Stomach (tissue), 9 donors: ENCODE results near the gene MCF2L2. TPM values are rescaled to one million over a fixed set of nuclear protein-coding genes. Genes with fewer than 3 reads are reported as not detected.
A peak's percentile ranks its signal among the peaks of the same experiment; 100 is the strongest.
"Not testable (repeated sequence)": the region's sequence is repeated elsewhere in the genome, so short reads cannot be mapped to it uniquely, and the experiment has no call there.

Experiments
- DNase-seq, 2 donors: peaks; one replicate each; pipeline versions ENCODE4 v3.0.0 to v3.0.0-alpha.2; 2013 to 2019
- H3K27ac ChIP-seq, 5 donors: fragments of 200-600 bp in 4 of 5; sonication (generic) in 4 of 5; one replicate each; pipeline ENCODE4 v1.5.1; 2013 to 2019; ENCODE audit warnings: mild to moderate bottlenecking in 1 of 5, moderate library complexity in 1 of 5
- H3K27me3 ChIP-seq, 3 donors: fragments of 200-600 bp; sonication (generic); one replicate each; pipeline ENCODE4 v1.5.1; 2017 to 2019; ENCODE audit warnings: mixed run types in 1 of 3
- H3K36me3 ChIP-seq, 4 donors: fragments of 200-600 bp; sonication (generic); 1 replicate in 3 of 4; 2 replicates in 1 of 4; pipeline ENCODE4 v1.5.1; 2016 to 2019
- H3K4me1 ChIP-seq, 4 donors: fragments of 200-600 bp; sonication (generic); one replicate each; pipeline ENCODE4 v1.5.1; 2016 to 2019
- H3K4me3 ChIP-seq, 4 donors: fragments of 200-600 bp; sonication (generic) in 3 of 4; one replicate each; pipeline ENCODE4 v1.5.1; 2016 to 2019; ENCODE audit warnings: mild to moderate bottlenecking in 1 of 4
- H3K9me3 ChIP-seq, 4 donors: fragments of 200-600 bp; sonication (generic); one replicate each; pipeline ENCODE4 v1.5.1; 2016 to 2019
- CTCF ChIP-seq, 7 experiments: fragments of 450-650 bp in 4 of 7; fragments of 200-600 bp in 3 of 7; sonication (generic) in 3 of 7; IDR thresholded peaks; one replicate each; pipeline ENCODE4 v1.5.1; 2016 to 2019; ENCODE audit warnings: antibody characterized with exemption in 7 of 7, control low read depth in 2 of 7, mild to moderate bottlenecking in 1 of 7
- EP300 ChIP-seq: sonication (generic); formaldehyde crosslinking; IDR thresholded peaks from one replicate; pipeline ENCODE4 v1.6.1; 2017; ENCODE audit warnings: antibody characterized with exemption
- POLR2A ChIP-seq, 4 donors: fragments of 450-650 bp; IDR thresholded peaks; one replicate each; pipeline ENCODE4 v1.6.1; 2016; ENCODE audit warnings: antibody characterized with exemption in 4 of 4, control low read depth in 2 of 4, mild to moderate bottlenecking in 1 of 4, moderate library complexity in 1 of 4
- POLR2AphosphoS5 ChIP-seq, 3 donors: sonication (generic); formaldehyde crosslinking; IDR thresholded peaks; one replicate each; pipeline ENCODE4 v1.6.1; 2016; ENCODE audit warnings: antibody characterized with exemption in 3 of 3
- WGBS, 5 donors: extraction: QIAGEN DNeasy Blood & Tissue Kit in 3 of 5; methylation state at CpG; one replicate each; pipeline versions ENCODE4 v1.1.5 to v1.1.7; 2013 to 2018; 5-methylcytosine and 5-hydroxymethylcytosine counted together
- intact Hi-C: fragments of 100-400 bp; cut with DNase I; formaldehyde crosslinking; loops from one replicate; pipeline ENCODE4 v1.15.1; 2023; ENCODE audit warnings: low total_unique reads
- polyA plus RNA-seq, 3 donors: library from polyadenylated mRNA; stranded (reverse); fragments of 200-250 nt; gene quantifications; one replicate each; pipeline ENCODE4 v1.2.3, GENCODE V29; 2013
- total RNA-seq, 5 donors: library from RNA; depleted of rRNA; stranded (reverse); fragments of >200 nt; gene quantifications; one replicate each; pipeline versions ENCODE4 v1.1.0 to v1.2.3, GENCODE V29; 2014 to 2016
- donor health status: healthy with polysubstance abuse.
- donor health status: Bipolar disorder and iron deficiency.
- donor health status: healthy.

The MCF2L2 gene
- total and polyA plus RNA-seq, 8 donors, result 0.05 to 2.0 (median 0.22) TPM; not detected in 2

GRCh38 chr3:183375337-183375736 lies 53.1 kb downstream of the MCF2L2 start:
- peak overlapping the region in 1 of 5 donors; percentile 18 for H3K27ac ChIP-seq
- H3K36me3 ChIP-seq, result no peaks in the 10 kb centered on the region
- peaks cover 0 to 36% (median 2%) of the 10 kb centered on the region in 4 donors for H3K4me1 ChIP-seq
- intact Hi-C loops, result no loop called here
- no peaks in the 10 kb centered on the region for H3K27me3 ChIP-seq
- WGBS, 5 donors, result 26 to 54% (median 34%) methylated on average over 6 of the region's 6 CpGs
- TF ChIP-seq POLR2A (IDR thresholded peaks at IDR 0.05) (no peak), CTCF (IDR thresholded peaks at IDR 0.05) (no peak)
- no peaks in the 10 kb centered on the region for H3K9me3 ChIP-seq
- peak in 1 of 2 donors; percentile 6 for DNase-seq
- no peak overlapping the region for H3K4me3 ChIP-seq

- DNase-seq, result no peak
- Histone ChIP-seq H3K4me3 (no peak overlapping the region), H3K36me3 (no peaks in the 10 kb centered on the region), H3K27me3 (no peaks in the 10 kb centered on the region), H3K4me1 (peaks cover 0 to 30% (median 2%) of the 10 kb centered on the region in 4 donors), H3K27ac (no peak overlapping the region), H3K9me3 (no peaks in the 10 kb centered on the region)
- 71 to 92% (median 80%) methylated on average over 3 of the region's 3 CpGs for WGBS, 5 donors
- intact Hi-C loops, result no loop called here
- TF ChIP-seq CTCF (IDR thresholded peaks at IDR 0.05) (no peak), POLR2A (IDR thresholded peaks at IDR 0.05) (no peak), POLR2AphosphoS5 (IDR thresholded peaks at IDR 0.05) (no peak), EP300 (no peak)
Observed at GRCh38 chr3:183372911-183373310, 55.5 kb downstream of the MCF2L2 start.

- H3K36me3 ChIP-seq, H3K27ac ChIP-seq, DNase-seq, H3K27me3 ChIP-seq, H3K9me3 ChIP-seq, intact Hi-C loops, H3K4me3 ChIP-seq: not testable (repeated sequence)
- 63 to 81% (median 67%) methylated on average over 5 of the region's 5 CpGs for WGBS, 5 donors
- H3K4me1 ChIP-seq, result peaks cover 0 to 23% (median 2%) of the 10 kb centered on the region in 4 donors
Observed at GRCh38 chr3:183371600-183371968, 56.8 kb downstream of the MCF2L2 start.

GRCh38 chr3:183370391-183370790 lies 58.0 kb downstream of the MCF2L2 start:
- Histone ChIP-seq H3K4me3 (no peak overlapping the region), H3K4me1 (peaks cover 0 to 12% (median 0%) of the 10 kb centered on the region in 4 donors), H3K27ac (peak overlapping the region in 1 of 5 donors; percentile 7), H3K27me3 (no peaks in the 10 kb centered on the region), H3K36me3 (no peaks in the 10 kb centered on the region), H3K9me3 (no peaks in the 10 kb centered on the region)
- DNase-seq, result no peak
- intact Hi-C loops, result no loop called here
- WGBS, 5 donors, result 91 to 96% (median 92%) methylated on average over 4 of the region's 4 CpGs
- no peak for TF ChIP-seq EP300
- TF ChIP-seq POLR2AphosphoS5 (IDR thresholded peaks at IDR 0.05), result no peak
- TF ChIP-seq POLR2A (IDR thresholded peaks at IDR 0.05), result no peak
- TF ChIP-seq CTCF (IDR thresholded peaks at IDR 0.05), result no peak

GRCh38 chr3:183369627-183370026 lies 58.8 kb downstream of the MCF2L2 start:
- no peak overlapping the region for H3K27ac ChIP-seq
- 83 to 89% (median 84%) methylated on average over 2 of the region's 2 CpGs for WGBS, 5 donors
- no peaks in the 10 kb centered on the region for H3K36me3 ChIP-seq
- no peaks in the 10 kb centered on the region for H3K27me3 ChIP-seq
- H3K4me3 ChIP-seq, result no peak overlapping the region
- intact Hi-C loops, result no loop called here
- no peaks in the 10 kb centered on the region for H3K9me3 ChIP-seq
- TF ChIP-seq POLR2AphosphoS5 (IDR thresholded peaks at IDR 0.05), result no peak
- no peak for TF ChIP-seq EP300
- TF ChIP-seq CTCF (IDR thresholded peaks at IDR 0.05), result no peak
- TF ChIP-seq POLR2A (IDR thresholded peaks at IDR 0.05), result no peak
- no peak for DNase-seq
- peaks cover 0 to 9% (median 0%) of the 10 kb centered on the region in 4 donors for H3K4me1 ChIP-seq
